WI38 (cell line): ENCODE data around the gene ABHD13.
A peak's percentile ranks its signal among the peaks of the same experiment; 100 is the strongest.

Source experiments
- H3K4me3 ChIP-seq: 2 replicates; pipeline ENCODE4 v1.5.1; 2011; ENCODE audit warnings: low read depth, mild to moderate bottlenecking, control low read depth, low read length
- CTCF ChIP-seq: IDR thresholded peaks from 2 replicates; pipeline ENCODE4 v1.5.1; 2012; ENCODE audit warnings: low read depth, mild to moderate bottlenecking, control low read depth, low read length

ABHD13 gene

GRCh38 chr13:108212886-108213285 lies 5.3 kb upstream of the ABHD13 start:
- no peak overlapping the region for H3K4me3 ChIP-seq
- no peak for TF ChIP-seq CTCF

- TF ChIP-seq CTCF, result no peak
- H3K4me3 ChIP-seq, result peak overlapping the region; percentile 53
These were observed 4.2 kb upstream of the ABHD13 start for GRCh38 chr13:108213946-108214345.

GRCh38 chr13:108214441-108215271 lies 3.5 kb upstream of the ABHD13 start:
- no peak for TF ChIP-seq CTCF
- H3K4me3 ChIP-seq, result peak overlapping the region; percentile 53

- peak within 1 kb of the TSS; percentile 53 for H3K4me3 ChIP-seq
- no peak for TF ChIP-seq CTCF
These were observed 2.8 kb upstream of the ABHD13 start, which contains the start of gene LIG4 for GRCh38 chr13:108215436-108215835. TSS of gene LIG4 (minus strand) at chr13:108215536. CDS start at chr13:108211268, 4,268 bp downstream.

- peak overlapping the region; percentile 93 for H3K4me3 ChIP-seq
These were observed 717 bp upstream of the ABHD13 start for GRCh38 chr13:108217307-108218043.

- TF ChIP-seq CTCF, result no peak
- H3K4me3 ChIP-seq, result no peak overlapping the region
These were observed 1.8 kb downstream of the ABHD13 start for GRCh38 chr13:108220041-108220440.

- H3K4me3 ChIP-seq, result no peak overlapping the region
- TF ChIP-seq CTCF, result no peak
These were observed 5.7 kb downstream of the ABHD13 start for GRCh38 chr13:108223687-108224503.
